Measurements from ENCODE around the gene TIMM23. TPM values are rescaled to one million over a fixed set of nuclear protein-coding genes. Genes with fewer than 3 reads are reported as not detected.
"Not testable (repeated sequence)": the region's sequence is repeated elsewhere in the genome, so short reads cannot be mapped to it uniquely, and the experiment has no call there.

Gene TIMM23
- total RNA-seq, 2 donors from 2014 or later = 32.0 to 86.0 TPM

- H3K4me3 Mint-ChIP-seq = no peak within 1 kb of the TSS
- no peak within 1 kb of the TSS for H3K27ac Mint-ChIP-seq
- no peak for ATAC-seq (replicated peaks)
- no peaks in the 10 kb centered on the region for H3K36me3 Mint-ChIP-seq (ENCODE audit: low read depth)
- no peaks in the 10 kb centered on the region for H3K4me1 Mint-ChIP-seq
- peaks cover 6% of the 10 kb centered on the region for H3K27me3 Mint-ChIP-seq
- no peaks in the 10 kb centered on the region for H3K9me3 Mint-ChIP-seq
These were observed 74.0 kb downstream of the TIMM23 start, which contains the start of gene MSMB for GRCh38 chr10:46046261-46046660. Gene MSMB (minus strand): TSS chr10:46046269. CDS start chr10:46046237, 32 bp downstream.

GRCh38 chr10:46048152-46048551 lies 75.9 kb downstream of the TIMM23 start:
- H3K9me3 Mint-ChIP-seq = no peaks in the 10 kb centered on the region
- no peaks in the 10 kb centered on the region for H3K4me1 Mint-ChIP-seq
- no peaks in the 10 kb centered on the region for H3K36me3 Mint-ChIP-seq (ENCODE audit: low read depth)
- H3K4me3 Mint-ChIP-seq = no peak overlapping the region
- no peak overlapping the region for H3K27ac Mint-ChIP-seq
- no peak for ATAC-seq (replicated peaks)
- peaks cover 8% of the 10 kb centered on the region for H3K27me3 Mint-ChIP-seq

- ATAC-seq (replicated peaks); H3K9me3 Mint-ChIP-seq; H3K36me3 Mint-ChIP-seq (ENCODE audit: low read depth); H3K27ac Mint-ChIP-seq; H3K27me3 Mint-ChIP-seq; H3K4me3 Mint-ChIP-seq; H3K4me1 Mint-ChIP-seq: not testable (repeated sequence)
These were observed 77.2 kb downstream of the TIMM23 start for GRCh38 chr10:46049497-46049831.

- Mint-ChIP-seq H3K9me3 (no peaks in the 10 kb centered on the region), H3K27ac (no peak overlapping the region), H3K4me1 (no peaks in the 10 kb centered on the region), H3K36me3 (ENCODE audit: low read depth) (no peaks in the 10 kb centered on the region), H3K4me3 (no peak overlapping the region), H3K27me3 (peaks cover 8% of the 10 kb centered on the region)
- ATAC-seq (replicated peaks) = no peak
These were observed 78.8 kb downstream of the TIMM23 start for GRCh38 chr10:46050941-46051623.

GRCh38 chr10:46052057-46052790 lies 79.9 kb downstream of the TIMM23 start:
- Mint-ChIP-seq H3K9me3 (no peaks in the 10 kb centered on the region), H3K4me3 (no peak overlapping the region), H3K27ac (no peak overlapping the region), H3K36me3 (ENCODE audit: low read depth) (no peaks in the 10 kb centered on the region), H3K27me3 (peaks cover 8% of the 10 kb centered on the region), H3K4me1 (no peaks in the 10 kb centered on the region)
- ATAC-seq (replicated peaks) = no peak

GRCh38 chr10:46052791-46053375 lies 80.6 kb downstream of the TIMM23 start:
- ATAC-seq (replicated peaks) = no peak

More at GRCh38 chr10:46052791-46053375, 80.6 kb downstream of the TIMM23 start:
- no peak overlapping the region for H3K4me3 Mint-ChIP-seq
- H3K27ac Mint-ChIP-seq = no peak overlapping the region
- peaks cover 8% of the 10 kb centered on the region for H3K27me3 Mint-ChIP-seq
- H3K9me3 Mint-ChIP-seq = no peaks in the 10 kb centered on the region
- H3K4me1 Mint-ChIP-seq = no peaks in the 10 kb centered on the region
- H3K36me3 Mint-ChIP-seq (ENCODE audit: low read depth) = no peaks in the 10 kb centered on the region

Other genes with a start within 250 kb of the TIMM23 start
- gene WASHC2C, start 245.2 kb upstream of the TIMM23 start, total RNA-seq = 10 to 100 TPM; 33.8 to 43.3 TPM
- 10 to 100 TPM; 13.2 to 16.1 TPM for gene AGAP4, start 125.0 kb upstream of the TIMM23 start, total RNA-seq
- gene NCOA4, start 58.1 kb downstream of the TIMM23 start, total RNA-seq = 100 to 1,000 TPM in 1 of 2 donors, 10 to 100 TPM in 1; 74.0 to 114 TPM
- gene MSMB, start 73.8 kb downstream of the TIMM23 start, total RNA-seq = not detected

All from activated T-helper 17 cell treated with anti-CD3 and anti-CD28 coated beads, Interleukin-2, amount 50 U/mL, for 72 hours (primary cell).